Measurements from ENCODE around the gene IGSF8.

The IGSF8 gene

DNA sequence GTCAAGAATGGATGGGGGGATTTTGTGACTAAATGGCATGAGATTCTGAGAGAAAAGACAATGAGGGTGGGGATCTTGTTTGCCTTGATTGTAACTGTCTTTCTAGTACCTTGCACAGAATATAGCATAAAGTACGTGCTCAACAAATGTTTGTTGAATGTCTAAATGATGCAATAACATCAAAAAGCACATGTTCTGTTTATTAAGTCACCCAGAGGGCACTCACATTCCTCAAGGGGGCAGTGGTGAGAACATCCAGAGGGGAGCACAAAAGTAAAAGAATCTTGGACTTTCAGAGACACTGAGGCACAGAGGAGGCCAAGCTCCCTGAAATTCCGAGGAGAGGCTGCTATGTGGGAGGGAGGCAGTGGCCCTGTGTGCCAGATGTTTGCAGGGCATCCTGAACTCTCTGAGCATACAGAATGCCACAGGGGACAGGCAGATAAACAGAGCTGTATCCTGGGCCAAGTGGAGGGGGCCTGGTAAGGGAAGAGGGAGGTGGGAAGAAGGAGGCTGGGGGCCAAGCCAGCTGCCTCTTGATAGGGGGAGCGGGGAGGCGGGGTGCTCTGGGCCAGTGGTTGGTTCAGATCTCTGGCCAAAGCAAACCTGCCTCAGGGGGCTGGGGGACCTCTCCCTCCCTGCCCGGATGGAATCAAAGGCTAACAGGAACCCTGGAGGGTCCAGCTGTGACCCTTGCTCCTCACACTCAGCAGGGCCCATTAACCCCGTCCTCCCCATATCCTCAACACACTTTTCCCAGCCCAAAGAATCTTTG is 10.7 kb upstream of the IGSF8 start:
- TF ChIP-seq, protein P1, sequence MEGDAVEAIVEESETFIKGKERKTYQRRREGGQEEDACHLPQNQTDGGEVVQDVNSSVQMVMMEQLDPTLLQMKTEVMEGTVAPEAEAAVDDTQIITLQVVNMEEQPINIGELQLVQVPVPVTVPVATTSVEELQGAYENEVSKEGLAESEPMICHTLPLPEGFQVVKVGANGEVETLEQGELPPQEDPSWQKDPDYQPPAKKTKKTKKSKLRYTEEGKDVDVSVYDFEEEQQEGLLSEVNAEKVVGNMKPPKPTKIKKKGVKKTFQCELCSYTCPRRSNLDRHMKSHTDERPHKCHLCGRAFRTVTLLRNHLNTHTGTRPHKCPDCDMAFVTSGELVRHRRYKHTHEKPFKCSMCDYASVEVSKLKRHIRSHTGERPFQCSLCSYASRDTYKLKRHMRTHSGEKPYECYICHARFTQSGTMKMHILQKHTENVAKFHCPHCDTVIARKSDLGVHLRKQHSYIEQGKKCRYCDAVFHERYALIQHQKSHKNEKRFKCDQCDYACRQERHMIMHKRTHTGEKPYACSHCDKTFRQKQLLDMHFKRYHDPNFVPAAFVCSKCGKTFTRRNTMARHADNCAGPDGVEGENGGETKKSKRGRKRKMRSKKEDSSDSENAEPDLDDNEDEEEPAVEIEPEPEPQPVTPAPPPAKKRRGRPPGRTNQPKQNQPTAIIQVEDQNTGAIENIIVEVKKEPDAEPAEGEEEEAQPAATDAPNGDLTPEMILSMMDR (IDR thresholded peaks at IDR 0.05; ENCODE audit: low read depth, low read length, missing control alignments), result peak; percentile 71
- no peak overlapping the region for H3K27ac ChIP-seq
- H3K36me3 ChIP-seq (replicated peaks), result no peaks in the 10 kb centered on the region
- in situ Hi-C loops (cut with HindIII; ENCODE audit: low pct_ligation_motif_present, low sequenced_read_pairs), result no loop called here
- DNase-seq, result peak; percentile 27
- no peak overlapping the region for H3K4me3 ChIP-seq (ENCODE audit: low read depth, low read length)
- peaks cover 17% of the 10 kb centered on the region for H3K27me3 ChIP-seq (replicated peaks)

DNA sequence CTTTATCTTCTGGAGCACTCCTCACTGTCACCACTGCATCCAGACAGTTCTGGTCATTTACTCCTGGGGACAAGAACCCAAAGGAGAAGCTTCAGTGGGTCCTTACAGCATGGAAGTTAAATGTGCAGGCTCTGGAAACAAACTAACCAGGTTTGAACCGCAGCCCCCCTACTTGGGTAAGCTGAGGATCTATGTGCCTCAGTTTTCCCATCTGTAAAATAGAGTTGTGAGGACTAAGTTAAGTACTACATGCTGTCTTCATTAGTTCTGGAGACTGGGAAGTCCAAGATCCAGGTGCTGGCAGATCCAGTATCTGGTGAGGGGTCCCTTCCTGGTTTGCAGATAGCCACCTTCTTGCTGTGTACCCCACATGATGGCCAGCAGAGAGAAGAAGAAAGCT is 9.1 kb upstream of the IGSF8 start:
- TF ChIP-seq, protein P1 (IDR thresholded peaks at IDR 0.05; ENCODE audit: low read depth, low read length, missing control alignments), result no peak
- Histone ChIP-seq H3K36me3 (replicated peaks) (no peaks in the 10 kb centered on the region), H3K27me3 (replicated peaks) (peaks cover 15% of the 10 kb centered on the region), H3K27ac (no peak overlapping the region), H3K4me3 (ENCODE audit: low read depth, low read length) (no peak overlapping the region)
- no peak for DNase-seq
- in situ Hi-C loops (cut with HindIII; ENCODE audit: low pct_ligation_motif_present, low sequenced_read_pairs), result no loop called here

DNA sequence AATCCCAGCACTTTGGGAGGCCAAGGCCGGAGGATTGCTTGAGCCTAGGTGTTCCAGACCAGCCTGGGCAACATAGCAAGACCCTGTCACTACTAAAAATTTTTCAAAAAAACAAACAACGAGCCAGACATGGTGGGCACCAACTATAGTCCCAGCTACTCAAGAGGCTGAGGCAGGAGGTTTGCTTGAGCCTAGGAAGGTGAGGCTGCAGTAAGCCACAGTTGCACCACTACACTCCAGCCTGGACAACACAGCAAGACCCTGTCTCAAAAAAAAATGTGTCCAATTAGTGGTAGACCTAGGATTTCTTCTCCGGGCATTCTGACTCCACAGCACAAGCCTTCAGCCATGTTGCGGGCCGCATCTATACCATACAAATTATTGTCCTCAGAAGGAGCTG is 6.7 kb upstream of the IGSF8 start:
- H3K27ac ChIP-seq, result no peak overlapping the region
- H3K36me3 ChIP-seq (replicated peaks), result no peaks in the 10 kb centered on the region
- peaks cover 13% of the 10 kb centered on the region for H3K27me3 ChIP-seq (replicated peaks)
- no peak overlapping the region for H3K4me3 ChIP-seq (ENCODE audit: low read depth, low read length)
- in situ Hi-C loops (cut with HindIII; ENCODE audit: low pct_ligation_motif_present, low sequenced_read_pairs), result no loop called here
- TF ChIP-seq, protein P1 (IDR thresholded peaks at IDR 0.05; ENCODE audit: low read depth, low read length, missing control alignments), result no peak
- no peak for DNase-seq

DNA sequence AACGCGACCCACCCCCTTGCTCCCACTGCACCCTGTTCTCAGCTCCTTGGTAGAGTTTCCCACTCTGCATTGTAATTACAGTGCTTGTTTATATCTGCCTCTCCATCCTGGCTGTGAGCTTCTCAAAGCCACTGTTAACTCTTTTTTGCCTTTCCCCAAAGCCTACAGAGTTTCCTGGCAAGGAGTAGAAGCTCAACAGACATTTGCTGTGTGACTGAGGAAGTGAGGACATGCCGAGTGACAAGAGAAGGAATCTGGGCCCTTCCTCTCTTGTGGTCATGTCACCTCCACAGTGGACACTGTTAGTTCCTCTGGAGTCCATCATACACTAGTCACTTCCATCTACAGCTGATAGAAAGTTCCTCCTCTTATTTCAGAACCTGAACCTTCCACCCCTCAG is 6.1 kb upstream of the IGSF8 start:
- TF ChIP-seq, protein P1 (IDR thresholded peaks at IDR 0.05; ENCODE audit: low read depth, low read length, missing control alignments), result no peak
- Histone ChIP-seq H3K27ac (no peak overlapping the region), H3K36me3 (replicated peaks) (no peaks in the 10 kb centered on the region), H3K27me3 (replicated peaks) (peaks cover 8% of the 10 kb centered on the region), H3K4me3 (ENCODE audit: low read depth, low read length) (no peak overlapping the region)
- DNase-seq, result no peak
- in situ Hi-C loops (cut with HindIII; ENCODE audit: low pct_ligation_motif_present, low sequenced_read_pairs), result no loop called here

DNA sequence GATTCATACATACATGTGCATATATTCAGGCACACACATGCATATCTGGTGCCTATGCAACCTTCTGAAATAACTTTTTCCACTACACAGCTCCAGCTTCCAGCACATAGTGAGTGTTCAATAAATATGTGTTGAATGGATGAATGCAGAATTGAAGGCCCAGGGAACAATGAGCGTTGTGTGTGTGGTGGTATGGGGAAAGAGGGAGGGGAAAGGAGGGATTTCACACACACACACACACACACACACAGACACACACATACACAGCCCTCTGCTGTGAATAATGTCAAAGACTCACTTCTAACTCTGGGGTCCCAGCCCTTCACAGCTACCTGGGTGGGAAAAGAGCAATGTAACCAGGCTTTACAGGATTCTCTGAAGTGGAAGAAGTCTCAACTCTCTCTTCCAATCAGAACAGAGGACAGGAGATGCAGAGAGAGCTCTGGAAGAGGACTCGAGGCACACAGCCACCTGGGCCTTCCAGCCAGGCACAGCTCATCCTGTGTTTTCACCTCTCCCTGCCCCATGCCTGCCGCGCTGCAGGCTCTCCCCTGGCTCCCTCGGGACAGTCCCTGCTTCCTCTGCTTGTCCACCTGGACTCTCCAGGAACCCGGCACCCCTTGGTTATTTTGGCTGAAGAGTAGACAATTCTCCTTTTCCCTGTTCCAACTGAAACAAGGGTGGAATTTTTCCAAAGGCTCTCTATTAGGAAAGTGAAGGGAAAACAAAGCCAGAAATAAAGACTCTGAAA is 5.4 kb upstream of the IGSF8 start:
- no peak overlapping the region for H3K27ac ChIP-seq
- TF ChIP-seq, protein P1 (IDR thresholded peaks at IDR 0.05; ENCODE audit: low read depth, low read length, missing control alignments), result no peak
- in situ Hi-C loops (cut with HindIII; ENCODE audit: low pct_ligation_motif_present, low sequenced_read_pairs), result no loop called here
- H3K27me3 ChIP-seq (replicated peaks), result peaks cover 3% of the 10 kb centered on the region
- no peak for DNase-seq
- H3K36me3 ChIP-seq (replicated peaks), result no peaks in the 10 kb centered on the region
- H3K4me3 ChIP-seq (ENCODE audit: low read depth, low read length), result no peak overlapping the region

All from brain microvascular endothelial cell (primary cell).